ENCODE results near the gene CDH16. TPM values are rescaled to one million over a fixed set of nuclear protein-coding genes. Genes with fewer than 3 reads are reported as not detected.
A peak's percentile ranks its signal among the peaks of the same experiment; 100 is the strongest.

CDH16 gene
- total and polyA plus RNA-seq, 2 of the 13 experiments (the other 11 are each of a cell fraction or from before 2014, with no cell fraction given): 2.7 to 3.9 TPM

- TF ChIP-seq CEBPZ (IDR thresholded peaks at IDR 0.05; ENCODE audit: low read length) (no peak), CCAR2 (optimal IDR thresholded peaks at IDR 0.05; ENCODE audit: low read depth, low read length) (no peak), SKI (IDR thresholded peaks at IDR 0.05; ENCODE audit: partially characterized antibody) (no peak), SRF (IDR thresholded peaks at IDR 0.05; ENCODE audit: low read depth, low read length) (no peak), ARNT (IDR thresholded peaks at IDR 0.05) (no peak), ARID5B (CRISPR knock-in tag; IDR thresholded peaks at IDR 0.05) (peak; percentile 63), ISX (CRISPR knock-in tag; conservative IDR thresholded peaks at IDR 0.05) (no peak), POLR2AphosphoS2 (IDR thresholded peaks at IDR 0.05; ENCODE audit: low read depth, low read length) (no peak), ZNF652 (CRISPR knock-in tag; IDR thresholded peaks at IDR 0.05; ENCODE audit: borderline replicate concordance, low read depth) (no peak), ZNF451 (CRISPR knock-in tag; IDR thresholded peaks at IDR 0.05) (peak; percentile 92), BCLAF1 (IDR thresholded peaks at IDR 0.05) (no peak), CREM (IDR thresholded peaks at IDR 0.05) (no peak), CREM (CRISPR knock-in tag; IDR thresholded peaks at IDR 0.05) (no peak), ZMAT5 (CRISPR knock-in tag; IDR thresholded peaks at IDR 0.05; ENCODE audit: borderline replicate concordance, low read depth) (0 out of 2 replicates have a peak, but pooled peaks have one; percentile 38), ZNF124 (CRISPR knock-in tag; IDR thresholded peaks at IDR 0.05) (no peak), ZNF543 (CRISPR knock-in tag; IDR thresholded peaks at IDR 0.05) (no peak), ZNF350 (CRISPR knock-in tag; IDR thresholded peaks at IDR 0.05; ENCODE audit: borderline replicate concordance, low read depth) (peak; percentile 75; the same call in 1 of the 2 replicates), NBN (conservative IDR thresholded peaks at IDR 0.05) (no peak), ZNF660 (CRISPR knock-in tag; IDR thresholded peaks at IDR 0.05; ENCODE audit: borderline replicate concordance, low read depth) (no peak; the same call in 1 of the 2 replicates), TSC22D2 (CRISPR knock-in tag; IDR thresholded peaks at IDR 0.05; ENCODE audit: borderline replicate concordance) (no peak), ZNF230 (CRISPR knock-in tag; IDR thresholded peaks at IDR 0.05) (peak; percentile 55; the same call in 1 of the 2 replicates)
Measured at GRCh38 chr16:66935314-66936011, 16.8 kb upstream of the CDH16 start, which contains the start of gene CES2 (continued).

Data from HepG2 (cell line).